Stimulated activated naive CD4-positive, alpha-beta T cell treated with Interleukin-2 at 50 U/mL for 16 hours (primary cell): Measurements from ENCODE around the gene NOP9.

ENCODE experiments used
- DNase-seq: peaks from one replicate; lab custom pipeline; 2025; lab: John Stamatoyannopoulos, UW

Gene NOP9

DNA sequence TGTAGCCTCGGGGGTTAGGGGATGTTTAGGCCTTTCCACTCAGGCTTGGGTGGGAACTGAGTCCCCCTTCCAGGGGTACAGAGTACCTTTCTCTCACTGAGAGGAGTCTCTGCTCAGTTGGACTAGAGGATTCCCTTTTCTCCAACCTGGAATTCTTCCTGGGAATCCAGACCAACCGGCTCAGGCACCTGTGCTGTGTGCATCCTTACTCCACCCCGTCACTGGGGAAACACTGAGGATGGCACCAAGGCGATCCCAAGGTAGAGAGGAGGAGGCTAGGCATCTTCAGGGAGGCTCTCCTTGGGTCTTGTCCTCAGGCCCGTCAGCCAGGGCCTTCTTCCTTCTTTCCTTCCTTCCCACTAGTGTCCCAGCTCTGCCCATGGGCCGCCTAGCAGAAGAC, 35.8 kb upstream of the NOP9 start:
- no peak for DNase-seq

DNA sequence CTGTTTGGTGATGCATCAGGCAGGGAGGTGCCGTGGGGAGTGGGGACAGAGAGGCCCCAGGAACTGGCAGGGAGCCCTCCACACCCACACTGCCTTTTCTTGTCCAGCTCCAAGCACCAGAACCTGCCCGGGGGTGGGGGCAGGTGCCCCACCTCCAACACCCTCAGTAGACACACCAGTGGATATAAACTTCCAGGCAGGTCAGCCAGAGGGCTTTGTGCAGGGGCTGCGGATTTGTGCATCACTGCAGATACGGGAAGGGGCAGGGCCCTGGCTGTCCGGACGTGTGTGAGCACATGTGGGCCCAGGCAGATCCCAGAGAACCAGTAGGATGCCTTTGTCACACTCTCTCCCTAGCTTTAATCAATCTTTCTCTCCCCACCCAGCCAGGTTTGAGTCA, 35.4 kb upstream of the NOP9 start:
- DNase-seq: no peak

DNA sequence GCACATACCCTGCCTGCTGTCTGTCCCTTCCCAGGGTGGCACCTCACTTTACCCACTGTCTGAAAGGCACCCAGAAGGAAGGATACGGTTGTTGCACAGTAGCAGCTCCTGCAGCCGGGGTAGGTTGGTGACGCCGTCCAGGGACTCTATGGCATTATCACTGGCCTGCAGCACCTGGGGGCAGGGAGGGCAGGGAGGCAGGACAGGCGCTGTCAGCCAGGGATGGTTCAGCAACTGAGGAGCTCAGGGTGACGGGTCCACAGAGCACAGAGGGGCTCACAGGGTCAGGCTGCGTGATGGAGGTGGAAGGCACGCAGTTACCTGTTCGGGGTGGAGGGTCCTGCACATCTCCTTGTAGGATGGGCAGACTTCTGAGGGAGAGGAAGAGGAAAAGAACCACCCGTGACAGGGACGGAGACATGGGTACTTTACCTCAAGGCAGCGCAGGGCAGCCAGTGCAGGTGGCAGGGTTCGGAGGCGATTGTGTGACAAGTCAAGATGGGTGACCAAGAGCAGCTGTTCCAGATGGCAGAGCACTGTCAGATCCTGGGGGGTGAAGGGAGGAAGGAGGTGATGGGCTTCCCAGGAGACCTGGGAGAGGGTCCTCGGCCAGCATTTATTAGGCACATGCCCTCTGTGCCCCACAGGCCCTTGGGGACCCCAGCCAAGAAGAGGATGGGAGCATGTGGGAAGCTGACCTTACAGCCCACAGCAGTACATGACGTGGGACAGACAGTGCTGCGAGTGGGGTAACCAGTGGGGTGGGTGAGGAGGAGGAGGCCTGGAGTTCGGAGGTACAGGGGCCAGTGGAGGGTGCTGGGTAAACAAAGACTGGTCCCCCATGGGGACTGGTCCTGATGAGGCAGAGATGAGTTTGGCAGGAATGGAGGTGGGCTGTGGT, 33.1 kb upstream of the NOP9 start:
- no peak for DNase-seq

DNA sequence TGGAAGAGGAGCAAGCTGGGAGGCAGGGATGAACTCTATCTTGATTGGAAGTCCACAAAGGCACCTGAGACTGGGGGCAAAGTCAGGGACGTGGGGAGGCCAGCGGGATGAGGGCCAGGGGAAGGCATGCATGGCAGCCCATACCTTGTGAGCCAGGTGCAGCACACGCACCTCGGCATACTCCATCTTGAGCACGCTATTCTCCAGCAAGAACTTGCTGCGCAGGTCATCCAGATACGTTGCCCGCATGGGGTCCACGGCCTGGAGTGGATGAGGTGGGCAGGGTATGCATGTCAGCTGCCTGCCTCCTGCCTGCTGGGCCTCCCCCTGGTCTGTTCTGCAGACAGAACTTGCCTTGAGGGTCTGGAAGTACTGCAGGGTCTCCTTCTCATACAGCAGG, 32.1 kb upstream of the NOP9 start:
- DNase-seq: no peak

DNA sequence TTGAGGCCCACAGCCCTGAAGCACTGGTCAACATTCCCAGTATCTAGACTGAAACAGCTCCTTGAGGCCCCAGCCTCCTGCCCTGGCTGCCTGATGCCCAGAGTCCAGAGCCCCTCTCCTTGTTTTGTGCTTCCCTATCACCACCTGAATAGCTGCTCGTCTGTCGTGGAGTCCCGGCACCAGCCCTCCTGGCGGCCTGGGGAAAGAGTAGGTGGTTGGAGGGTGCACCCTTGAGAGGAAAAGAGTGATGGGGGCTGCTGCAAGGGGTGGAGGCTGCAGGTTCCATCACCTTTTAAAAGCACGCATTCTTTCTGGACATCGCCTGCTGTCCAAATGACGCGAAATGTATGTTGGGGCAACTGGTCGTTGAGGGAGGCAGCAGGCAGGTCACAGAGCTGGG, 31.4 kb upstream of the NOP9 start:
- no peak for DNase-seq

DNA sequence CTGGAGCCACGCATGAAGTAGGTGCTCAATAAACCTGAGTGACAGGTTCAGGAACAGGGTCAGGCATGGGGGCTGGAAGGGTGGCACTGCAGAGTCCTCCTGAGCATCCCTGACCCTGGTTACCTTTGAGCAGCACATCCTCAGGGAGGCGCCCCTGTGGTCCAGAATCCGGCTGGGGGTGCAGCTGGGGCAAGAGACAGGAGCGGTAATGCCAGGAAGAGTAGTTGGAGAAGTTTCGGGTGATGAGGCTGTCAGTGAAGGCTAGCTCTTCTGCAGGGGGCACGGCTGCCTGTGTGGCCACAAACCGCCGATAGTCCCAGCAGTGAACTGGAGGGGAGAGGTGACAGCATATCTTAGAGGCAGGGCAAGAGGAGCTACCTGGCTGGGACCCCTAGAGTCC, 30.3 kb upstream of the NOP9 start:
- DNase-seq: no peak

DNA sequence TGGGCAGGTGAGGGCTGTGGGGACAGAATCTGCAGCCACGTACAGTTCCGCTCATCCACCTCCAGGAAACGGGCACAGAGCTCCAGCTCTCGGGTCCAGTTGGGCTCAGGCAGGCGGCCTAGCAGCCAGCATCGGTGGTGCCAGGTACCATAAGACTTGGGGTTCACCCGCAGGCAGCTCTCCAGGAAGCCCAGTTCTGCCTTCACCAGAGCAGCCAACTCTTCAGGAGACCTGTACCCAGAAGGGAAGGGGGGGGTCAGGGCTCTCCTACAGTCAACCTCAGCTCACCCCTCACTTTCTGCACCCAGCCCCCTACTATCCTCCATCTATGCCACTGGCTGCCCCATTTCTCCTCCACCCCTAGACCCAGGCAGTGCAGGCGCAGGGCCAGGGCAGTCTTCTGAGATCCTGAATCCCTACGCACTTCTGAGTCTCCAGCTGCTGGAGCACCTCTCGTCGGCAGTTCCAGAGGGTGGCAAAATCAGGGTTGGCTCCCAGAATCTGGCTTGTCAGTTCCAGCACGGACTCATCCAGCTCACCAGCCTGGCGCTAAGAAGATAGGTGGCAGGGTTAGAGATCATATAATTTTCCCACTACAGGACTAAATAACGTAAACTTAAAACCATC, 29.6 kb upstream of the NOP9 start:
- no peak for DNase-seq

DNA sequence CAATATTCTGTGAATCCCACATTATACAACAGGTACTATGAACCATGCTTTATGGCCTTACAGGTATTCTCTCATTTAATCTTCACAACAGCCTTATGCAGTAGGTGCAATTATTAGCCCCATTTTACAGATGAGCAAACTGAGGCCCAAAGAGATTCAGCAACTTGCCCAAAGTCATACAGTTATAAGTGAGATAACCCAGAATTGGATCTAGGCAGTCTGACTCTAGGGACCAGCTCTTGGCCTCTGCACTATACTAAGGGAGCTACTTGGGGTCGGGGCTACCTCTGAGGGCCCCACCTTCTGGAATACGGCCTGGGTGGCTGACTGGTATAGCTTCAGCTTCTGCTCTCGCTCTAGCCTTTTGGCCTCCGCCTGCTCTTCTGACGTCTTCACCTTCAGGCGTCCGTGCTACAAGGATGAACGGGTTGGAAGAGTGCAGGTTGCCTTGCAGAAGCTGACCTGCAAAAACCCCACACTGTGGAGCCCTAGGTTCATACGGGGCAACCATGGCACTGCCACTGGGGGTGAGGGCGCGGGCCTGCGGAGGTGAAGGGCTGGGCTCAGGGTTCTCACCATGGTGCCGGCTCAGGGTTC, 29.0 kb upstream of the NOP9 start:
- DNase-seq: no peak

DNA sequence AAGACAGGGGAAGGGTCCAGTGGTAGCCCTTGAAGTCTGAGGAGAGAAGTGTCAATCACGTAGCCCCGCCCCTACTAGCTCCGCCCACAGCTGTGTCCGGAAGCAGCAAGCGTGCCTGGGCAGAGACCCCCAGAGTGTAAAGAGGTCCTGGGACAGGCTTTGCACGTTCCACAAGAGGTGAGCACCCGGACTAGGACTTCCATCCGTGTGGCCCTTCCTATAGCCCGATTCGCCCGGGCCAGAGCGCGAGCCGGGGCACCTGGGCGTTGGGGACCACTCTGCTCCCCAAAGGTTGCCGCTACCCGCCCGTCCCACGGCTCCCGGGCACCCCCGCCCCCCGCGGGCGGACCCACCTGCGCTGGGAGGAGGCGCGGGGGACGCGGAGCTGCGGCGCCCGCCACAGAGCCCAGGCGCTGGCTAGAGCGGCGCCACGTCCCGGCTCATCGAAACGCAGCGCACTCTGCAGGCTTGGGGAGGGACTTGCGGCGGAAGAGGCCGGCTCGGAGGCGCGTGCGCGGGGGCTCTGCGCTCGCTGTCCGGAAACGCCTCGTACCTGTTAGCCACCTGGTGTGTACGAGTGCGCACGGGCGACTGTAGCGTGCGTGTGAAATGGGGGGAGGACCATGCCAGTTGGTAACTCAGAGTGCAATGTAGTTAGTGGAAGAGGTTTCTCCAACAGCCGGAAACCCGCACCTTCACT, 28.4 kb upstream of the NOP9 start, which contains the start of gene RABGGTA:
Gene RABGGTA (minus strand): TSS at position 464 of the 700 bp plus-strand sequence. CDS start 482 bp downstream, outside the sequence.
- DNase-seq: peak; percentile 86

DNA sequence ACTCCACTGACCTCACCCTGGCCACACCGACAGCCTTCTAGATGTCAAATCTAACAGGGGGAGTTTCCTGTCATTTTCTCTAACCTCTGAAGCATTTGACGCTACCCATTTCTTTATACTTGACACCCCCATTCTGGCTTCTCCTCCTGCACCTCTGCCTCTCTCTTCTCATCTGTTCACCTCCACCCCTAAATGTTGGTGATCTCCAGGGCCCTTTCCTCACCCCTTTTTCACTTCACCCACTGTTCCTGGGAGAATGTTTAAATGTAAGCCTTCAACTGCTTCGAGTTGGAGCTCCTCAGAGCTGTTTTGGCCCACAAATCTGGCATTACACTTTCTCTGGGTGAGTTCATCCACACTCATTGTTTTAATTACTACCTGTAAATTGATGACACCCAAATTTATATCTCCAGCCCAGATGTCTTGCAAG, 27.8 kb upstream of the NOP9 start:
- DNase-seq: no peak

DNA sequence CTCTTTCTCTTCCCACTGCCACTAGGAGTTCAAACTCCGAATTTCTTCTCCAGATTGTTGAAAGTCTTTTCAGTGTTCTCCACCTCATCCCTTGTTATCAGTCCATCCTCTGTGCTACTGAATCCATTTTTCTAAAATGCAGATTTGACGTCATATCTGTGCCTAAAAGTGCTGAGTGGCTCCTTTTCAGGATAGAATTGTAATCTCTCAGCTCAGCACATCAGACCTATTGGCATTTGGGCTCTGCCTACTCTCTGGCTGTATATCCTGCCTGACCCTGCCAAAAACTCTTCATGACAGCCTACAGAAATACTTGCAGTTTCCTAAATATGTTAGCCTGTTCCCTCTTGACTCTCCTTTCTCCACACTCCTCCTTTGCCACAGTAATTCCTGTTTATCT, 27.2 kb upstream of the NOP9 start:
- DNase-seq: no peak

DNA sequence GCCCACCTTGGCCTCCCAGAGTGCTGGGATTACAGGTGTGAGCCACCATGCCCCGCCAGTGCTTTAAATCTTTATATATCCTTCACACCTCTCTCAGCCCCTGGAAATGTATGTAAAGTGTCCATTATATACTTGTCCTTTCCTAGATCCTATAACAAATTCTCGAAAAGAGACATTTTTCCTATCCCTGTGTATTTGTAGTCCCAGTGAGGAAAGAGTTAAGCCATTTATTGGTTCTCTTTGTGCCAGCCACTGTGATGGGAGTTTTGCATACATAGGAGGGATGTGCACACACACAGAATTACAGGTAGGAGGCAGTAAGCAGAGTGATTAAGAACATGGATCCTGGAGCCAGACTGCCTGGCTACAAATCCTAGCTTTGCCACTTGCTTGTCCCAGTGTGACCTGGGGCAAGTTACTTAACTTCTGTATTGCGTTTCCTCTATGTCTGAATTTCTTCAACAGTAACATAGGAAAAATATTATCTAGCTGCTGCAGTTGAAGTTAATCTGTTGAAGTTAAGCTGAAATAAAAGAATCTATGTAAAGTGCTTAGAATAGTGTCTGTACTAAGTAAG, 26.1 kb upstream of the NOP9 start:
- DNase-seq: no peak

DNA sequence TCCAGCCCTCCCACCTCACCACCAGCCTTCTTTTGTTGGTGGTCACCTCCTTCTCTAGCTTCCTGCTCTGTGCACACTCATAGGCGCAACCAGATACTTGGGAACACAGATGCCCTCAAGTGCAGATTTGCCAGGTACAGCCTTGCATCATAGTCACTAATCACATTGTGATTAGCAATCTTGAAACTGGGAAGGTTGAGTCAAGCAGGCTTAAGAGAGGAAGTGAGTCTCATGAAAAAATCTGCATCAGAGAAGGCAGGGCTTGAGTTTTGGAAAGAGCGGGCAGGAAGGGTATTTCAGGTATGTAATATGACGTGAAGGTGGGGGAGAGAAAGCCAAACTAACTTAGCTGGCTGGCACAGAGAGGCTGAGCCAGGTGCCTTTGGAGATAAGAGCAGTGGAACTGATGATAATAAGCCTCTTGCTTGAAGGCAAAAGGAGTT, 25.5 kb upstream of the NOP9 start:
- DNase-seq: peak; percentile 55

DNA sequence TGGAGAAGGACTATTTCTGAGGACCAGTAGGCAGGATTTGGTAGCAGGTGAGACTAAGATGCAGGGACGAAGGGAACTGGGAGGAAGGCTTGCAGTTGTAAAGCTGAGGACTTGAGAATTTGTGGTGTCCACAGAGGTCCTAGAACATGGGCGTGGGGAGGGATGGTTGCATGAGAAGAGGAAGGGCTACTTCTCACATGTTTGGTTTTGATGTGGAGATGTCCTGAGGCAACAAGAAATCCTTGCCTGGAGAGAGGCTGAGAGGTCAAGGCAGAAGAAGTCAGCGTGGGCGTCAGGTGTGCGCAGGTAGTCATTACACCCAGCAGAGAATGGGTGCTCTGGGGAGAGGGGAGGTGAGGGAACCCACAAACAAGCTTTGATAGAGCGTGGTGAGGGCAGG, 22.6 kb upstream of the NOP9 start:
- DNase-seq: no peak

DNA sequence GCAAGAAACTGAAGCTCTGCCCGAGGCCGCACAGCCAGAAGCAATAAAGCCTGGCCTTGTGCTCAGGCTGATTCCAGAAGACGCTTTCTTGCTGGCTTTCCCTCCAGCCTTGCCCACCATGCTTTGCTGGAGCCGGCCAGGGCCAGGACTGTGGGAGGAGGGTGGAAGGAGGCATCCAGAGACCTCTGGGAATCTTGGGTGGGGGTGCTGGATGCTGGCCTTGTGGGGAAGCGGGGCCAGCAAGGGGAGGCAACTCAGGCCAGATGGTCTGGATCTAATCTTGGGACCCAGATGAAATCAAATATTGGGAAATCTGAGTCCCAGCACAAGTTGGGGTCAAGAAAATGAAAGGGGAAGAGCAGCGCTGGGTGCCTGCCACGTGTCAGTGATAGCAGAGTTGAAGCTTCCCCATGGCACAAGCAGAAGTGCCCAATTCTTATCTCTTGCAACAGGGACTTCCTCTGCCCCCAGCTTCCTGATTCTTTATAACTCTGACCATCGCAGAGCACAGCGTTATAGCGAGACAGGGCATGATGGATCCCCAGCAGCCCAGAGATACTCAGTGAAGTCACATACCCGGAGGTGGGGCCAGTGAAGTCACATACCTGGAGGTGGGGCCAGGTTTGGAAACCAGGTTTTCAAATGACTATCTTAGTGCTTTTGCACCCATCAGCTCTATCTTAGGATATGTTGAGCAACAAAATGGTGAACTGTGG, 21.9 kb upstream of the NOP9 start:
- no peak for DNase-seq

DNA sequence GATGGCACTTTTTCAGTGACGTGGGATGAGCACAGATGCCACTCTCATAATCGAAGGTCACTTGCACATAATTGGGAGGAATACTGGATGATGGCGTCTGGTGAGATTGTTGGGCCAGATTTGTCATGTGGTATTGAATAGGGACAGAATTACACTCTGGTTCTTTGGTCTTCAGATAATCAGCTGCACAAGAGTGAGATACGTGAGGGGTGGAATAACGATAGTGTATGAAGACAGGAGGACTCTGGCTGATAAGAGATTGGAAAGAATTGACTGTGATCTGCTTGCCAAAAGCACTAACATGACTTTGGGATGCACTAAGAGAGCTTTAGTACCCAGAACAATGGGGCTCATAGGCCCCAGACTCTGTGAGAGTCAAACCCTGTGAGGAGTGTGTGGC, 21.2 kb upstream of the NOP9 start:
- no peak for DNase-seq

DNA sequence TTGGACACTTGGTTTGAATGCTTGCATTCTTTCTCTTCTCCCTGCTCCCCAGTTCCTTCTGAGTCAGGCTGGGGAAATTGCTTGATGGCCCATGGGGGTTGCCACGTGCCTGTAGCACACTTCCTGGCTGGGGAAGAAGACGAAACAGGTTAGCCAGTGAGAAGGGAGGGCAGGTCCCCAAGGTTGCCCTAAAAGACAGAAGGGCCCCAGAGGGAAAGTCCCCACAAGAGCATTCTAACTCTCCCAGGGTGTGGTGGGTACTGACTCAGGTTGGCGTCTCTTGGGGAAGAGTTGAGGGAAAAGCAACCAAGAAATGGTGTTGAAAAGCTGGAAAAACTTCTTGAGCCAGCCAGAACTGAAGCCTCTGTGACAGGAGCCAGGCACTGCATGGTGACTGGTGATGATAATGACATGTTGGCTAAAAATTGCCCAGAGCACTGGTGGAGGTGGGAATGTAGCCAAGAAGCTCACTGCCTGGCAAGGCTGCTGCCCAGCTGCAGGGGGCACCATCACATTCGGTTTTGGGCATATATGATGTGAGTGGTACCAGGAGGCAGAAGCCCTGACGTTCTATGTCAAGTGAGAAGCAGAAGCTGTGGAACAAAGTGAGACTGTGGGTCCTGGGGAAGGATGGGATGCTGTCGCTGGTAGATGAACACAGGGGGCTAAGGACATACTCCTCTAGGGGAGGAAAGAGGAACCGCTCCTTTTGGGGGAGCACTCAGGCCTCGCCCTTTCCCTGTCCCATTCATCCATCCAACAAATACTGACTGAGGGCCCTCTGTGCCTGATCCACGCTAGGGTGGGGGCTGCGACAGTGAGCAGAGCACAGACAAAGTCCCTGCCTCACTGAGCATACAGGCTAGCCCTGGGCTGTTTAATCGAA, 20.1 kb upstream of the NOP9 start:
- DNase-seq: peak; percentile 46

DNA sequence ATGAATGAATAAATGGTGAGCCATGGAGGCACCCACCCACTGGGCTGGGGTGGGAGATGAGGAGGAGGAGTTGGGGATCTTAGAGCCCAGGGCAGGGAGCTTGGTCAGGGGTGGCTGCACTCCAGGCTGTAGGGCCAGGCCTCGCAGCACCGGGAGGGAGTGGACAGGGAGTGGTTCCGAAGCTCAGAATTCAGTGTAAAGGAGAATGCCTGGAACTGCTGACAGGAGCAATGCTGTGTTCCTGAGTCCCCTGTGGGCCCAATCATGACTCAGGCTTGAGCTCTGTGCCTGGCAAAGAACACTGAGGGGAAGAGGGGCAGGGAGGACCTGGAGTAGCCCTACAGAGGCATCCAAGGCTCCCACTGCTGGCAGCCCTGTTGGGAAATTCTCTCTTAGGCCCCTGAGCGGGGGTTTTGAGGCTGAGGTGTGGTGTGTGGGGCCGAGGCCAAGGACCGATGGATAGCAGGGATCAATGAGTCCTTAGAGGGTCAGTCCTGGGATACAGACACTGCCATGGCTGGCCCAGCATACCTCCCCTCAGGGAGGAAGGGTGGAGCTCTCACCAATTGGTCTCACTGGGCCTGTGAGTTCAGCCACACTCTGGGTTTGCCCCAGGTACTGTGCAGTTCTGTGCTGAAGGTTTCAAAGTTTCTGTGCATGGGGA, 18.7 kb upstream of the NOP9 start:
- no peak for DNase-seq

DNA sequence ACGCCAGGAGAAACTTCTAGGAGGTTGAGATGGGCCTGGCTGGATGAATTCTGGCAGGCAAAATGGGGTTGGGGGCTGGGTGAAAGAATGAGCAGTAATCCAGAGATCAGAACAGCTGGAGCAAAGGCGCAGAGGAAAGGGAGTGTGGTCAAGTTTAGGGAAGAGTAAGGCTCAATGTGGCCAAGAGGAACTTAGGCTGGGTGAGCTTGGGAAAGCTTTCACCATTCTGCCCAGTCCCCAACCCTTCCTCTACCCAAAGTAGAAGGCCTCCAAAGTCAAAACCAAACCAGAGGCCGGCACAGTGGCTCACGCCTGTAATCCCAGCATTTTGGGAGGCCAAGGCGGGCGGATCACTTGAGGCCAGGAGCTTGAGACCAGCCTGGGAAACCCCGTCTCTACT, 18.0 kb upstream of the NOP9 start:
- DNase-seq: no peak

DNA sequence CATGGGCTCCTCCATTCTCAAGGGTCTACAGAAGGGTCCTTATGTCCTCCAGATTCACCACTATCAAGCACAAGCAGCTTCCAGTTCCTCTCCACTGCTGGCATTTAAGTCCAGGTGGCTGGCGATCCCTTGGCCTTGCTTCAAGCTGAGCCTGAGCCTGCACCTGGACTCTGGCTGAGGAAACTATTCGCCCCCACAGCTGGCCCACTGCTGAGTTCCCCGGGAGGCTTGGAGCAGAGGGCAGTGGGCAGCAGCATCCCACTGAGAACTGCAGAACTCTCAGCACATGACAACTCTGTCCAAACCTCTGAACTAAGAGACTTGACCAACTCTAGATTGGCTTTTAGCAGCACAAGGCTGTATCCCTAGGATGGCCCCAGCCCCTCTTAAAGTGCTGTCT, 16.9 kb upstream of the NOP9 start:
- DNase-seq: no peak
